ENCODE results near the gene COL24A1. TPM values are rescaled to one million over a fixed set of nuclear protein-coding genes. Genes with fewer than 3 reads are reported as not detected.

COL24A1 gene
- total and polyA plus RNA-seq, 7 donors, result under 0.01 to 8.6 (median 6.7) TPM; not detected in 1

GRCh38 chr1:86064899-86065298 lies 91.7 kb downstream of the COL24A1 start:
- H3K27ac ChIP-seq, result no peak overlapping the region
- DNase-seq, result no peak
- H3K27me3 ChIP-seq, result no peaks in the 10 kb centered on the region
- WGBS, 2 donors, result 31 to 64% methylated on average over 1 of the region's 1 CpG
- no peak for TF ChIP-seq POLR2AphosphoS5 (IDR thresholded peaks at IDR 0.05)
- no peak for TF ChIP-seq CTCF (IDR thresholded peaks at IDR 0.05)
- no peak overlapping the region for H3K4me3 ChIP-seq
- H3K4me1 ChIP-seq, result peaks cover 0 to 13% (median 3%) of the 10 kb centered on the region in 4 donors
- H3K36me3 ChIP-seq, result no peaks in the 10 kb centered on the region
- H3K9me3 ChIP-seq, result no peaks in the 10 kb centered on the region
- intact Hi-C loops (cut with DNase I), result no loop called here

- H3K4me3 ChIP-seq, result no peak overlapping the region
- peaks cover 0 to 11% (median 3%) of the 10 kb centered on the region in 4 donors for H3K4me1 ChIP-seq
- no peaks in the 10 kb centered on the region for H3K36me3 ChIP-seq
- TF ChIP-seq POLR2A (IDR thresholded peaks at IDR 0.05) (no peak), CTCF (IDR thresholded peaks at IDR 0.05) (no peak), EP300 (IDR thresholded peaks at IDR 0.05) (no peak), POLR2AphosphoS5 (IDR thresholded peaks at IDR 0.05) (no peak)
- H3K27me3 ChIP-seq, result no peaks in the 10 kb centered on the region
- no peaks in the 10 kb centered on the region for H3K9me3 ChIP-seq
- intact Hi-C loops (cut with DNase I), result no loop called here
- no peak overlapping the region for H3K27ac ChIP-seq
- DNase-seq, result no peak
- WGBS, 2 donors, result 79 to 89% methylated on average over 1 of the region's 1 CpG
These were observed 92.9 kb downstream of the COL24A1 start for GRCh38 chr1:86063721-86064120.

GRCh38 chr1:86062453-86062852 lies 94.1 kb downstream of the COL24A1 start:
- no peak for TF ChIP-seq EP300 (IDR thresholded peaks at IDR 0.05)
- TF ChIP-seq POLR2A (IDR thresholded peaks at IDR 0.05), result no peak
- TF ChIP-seq POLR2AphosphoS5 (IDR thresholded peaks at IDR 0.05), result no peak
- no peak for TF ChIP-seq CTCF (IDR thresholded peaks at IDR 0.05)
- Histone ChIP-seq H3K27me3 (no peaks in the 10 kb centered on the region), H3K4me3 (no peak overlapping the region), H3K9me3 (no peaks in the 10 kb centered on the region), H3K4me1 (peaks cover 0 to 4% (median 0%) of the 10 kb centered on the region in 4 donors), H3K27ac (no peak overlapping the region), H3K36me3 (no peaks in the 10 kb centered on the region)
- WGBS, 2 donors, result 54 to 70% methylated on average over 3 of the region's 3 CpGs
- no peak for DNase-seq
- intact Hi-C loops (cut with DNase I), result no loop called here

GRCh38 chr1:86061551-86061990 lies 95.0 kb downstream of the COL24A1 start:
- no peak overlapping the region for H3K27ac ChIP-seq
- no peaks in the 10 kb centered on the region for H3K9me3 ChIP-seq
- H3K4me1 ChIP-seq, result peaks cover 0 to 5% (median 0%) of the 10 kb centered on the region in 4 donors
- H3K36me3 ChIP-seq, result no peaks in the 10 kb centered on the region
- no peak for DNase-seq
- intact Hi-C loops (cut with DNase I), result no loop called here
- H3K4me3 ChIP-seq, result no peak overlapping the region
- no peaks in the 10 kb centered on the region for H3K27me3 ChIP-seq
- TF ChIP-seq POLR2A (IDR thresholded peaks at IDR 0.05) (no peak), CTCF (IDR thresholded peaks at IDR 0.05) (no peak), EP300 (IDR thresholded peaks at IDR 0.05) (no peak), POLR2AphosphoS5 (IDR thresholded peaks at IDR 0.05) (no peak)
- WGBS, 2 donors, result 35 to 57% methylated on average over 2 of the region's 2 CpGs

GRCh38 chr1:86054396-86054795 lies 102.2 kb downstream of the COL24A1 start:
- no peak overlapping the region for H3K27ac ChIP-seq
- no peaks in the 10 kb centered on the region for H3K9me3 ChIP-seq
- 92 to 94% methylated on average over 2 of the region's 2 CpGs for WGBS, 2 donors
- intact Hi-C loops (cut with DNase I), result no loop called here
- H3K4me3 ChIP-seq, result no peak overlapping the region
- peaks cover 0 to 5% (median 0%) of the 10 kb centered on the region in 4 donors for H3K4me1 ChIP-seq
- no peak for DNase-seq
- TF ChIP-seq POLR2A (IDR thresholded peaks at IDR 0.05) (no peak), CTCF (IDR thresholded peaks at IDR 0.05) (no peak), POLR2AphosphoS5 (IDR thresholded peaks at IDR 0.05) (no peak), EP300 (IDR thresholded peaks at IDR 0.05) (no peak)
- H3K36me3 ChIP-seq, result no peaks in the 10 kb centered on the region
- H3K27me3 ChIP-seq, result no peaks in the 10 kb centered on the region

All from sigmoid colon (tissue), 7 donors.